Ecto neural progenitor cell (in vitro differentiated cells): ENCODE data around the gene METTL2B.
"Not testable (repeated sequence)": the region's sequence is repeated elsewhere in the genome, so short reads cannot be mapped to it uniquely, and the experiment has no call there.

Source experiments
- DNase-seq: peaks from one replicate; pipeline ENCODE4 v3.0.0-alpha.2; 2018; ENCODE audit warnings: low spot score

Gene METTL2B

GRCh38 chr7:128454808-128455542 is 21.6 kb upstream of the METTL2B start:
- no peak for DNase-seq

- peak; percentile 92 for DNase-seq
Measured at GRCh38 chr7:128455543-128456254, 20.8 kb upstream of the METTL2B start, which contains the start of gene HILPDA. Gene HILPDA, plus strand, starts transcription at chr7:128455878. Its CDS starts 1,391 bp downstream, at chr7:128457269.

- DNase-seq, result no peak
Measured at GRCh38 chr7:128456255-128456725, 20.3 kb upstream of the METTL2B start.

- not testable (repeated sequence) for DNase-seq
Measured at GRCh38 chr7:128457385-128457784, 19.2 kb upstream of the METTL2B start.

GRCh38 chr7:128458956-128459355 is 17.6 kb upstream of the METTL2B start:
- no peak for DNase-seq

GRCh38 chr7:128459394-128459878 is 17.1 kb upstream of the METTL2B start:
- peak; percentile 76 for DNase-seq

- DNase-seq, result no peak
Measured at GRCh38 chr7:128462460-128462859, 14.1 kb upstream of the METTL2B start.

- DNase-seq, result not testable (repeated sequence)
Measured at GRCh38 chr7:128463345-128463744, 13.2 kb upstream of the METTL2B start.

- DNase-seq, result not testable (repeated sequence)
Measured at GRCh38 chr7:128463933-128464332, 12.6 kb upstream of the METTL2B start.

- not testable (repeated sequence) for DNase-seq
Measured at GRCh38 chr7:128466871-128467270, 9.7 kb upstream of the METTL2B start.

- DNase-seq, result not testable (repeated sequence)
Measured at GRCh38 chr7:128477336-128477690, 765 bp downstream of the METTL2B start.

GRCh38 chr7:128479082-128479481 is 2.5 kb downstream of the METTL2B start:
- not testable (repeated sequence) for DNase-seq

GRCh38 chr7:128488134-128488533 is 11.6 kb downstream of the METTL2B start:
- not testable (repeated sequence) for DNase-seq

GRCh38 chr7:128497405-128497804 is 20.9 kb downstream of the METTL2B start:
- DNase-seq, result no peak

- DNase-seq, result not testable (repeated sequence)
Measured at GRCh38 chr7:128505416-128505815, 28.9 kb downstream of the METTL2B start.

- DNase-seq, result not testable (repeated sequence)
Measured at GRCh38 chr7:128506819-128507218, 30.3 kb downstream of the METTL2B start.

GRCh38 chr7:128507321-128507993 is 30.9 kb downstream of the METTL2B start:
- not testable (repeated sequence) for DNase-seq

GRCh38 chr7:128511692-128512091 is 35.1 kb downstream of the METTL2B start:
- not testable (repeated sequence) for DNase-seq

- not testable (repeated sequence) for DNase-seq
Measured at GRCh38 chr7:128515232-128515631, 38.7 kb downstream of the METTL2B start.

GRCh38 chr7:128517023-128517422 is 40.5 kb downstream of the METTL2B start:
- DNase-seq, result not testable (repeated sequence)

- not testable (repeated sequence) for DNase-seq
Measured at GRCh38 chr7:128523226-128523931, 46.8 kb downstream of the METTL2B start.
